K562 (cell line): ENCODE results near the gene PHACTR3. TPM values are rescaled to one million over a fixed set of nuclear protein-coding genes. Genes with fewer than 3 reads are reported as not detected.

Experiments
- ATAC-seq: fragments of 200-7000 bp; cut with Tn5 transposase; 3 replicates; pipeline ENCODE4 v1.9.1; 2020; ENCODE audit warnings: moderate library complexity
- BruUV-seq: library from RNA; stranded (reverse); fragments of 400-500 nt; replicated peaks from 2 replicates; lab custom pipeline; 2021; lab: Mats Ljungman, UMichigan
- CTCF ChIA-PET: fragments of 300-600 bp; formaldehyde crosslinking; extraction: SDS; loops from one replicate; lab custom pipeline; 2021; ENCODE audit warnings: low intra/inter-chr PET ratio; lab: Yijun Ruan, JAX
- POLR2A ChIA-PET: fragments of 300-600, 350-650 bp; sonication (Branson Sonifier 250); formaldehyde crosslinking; extraction: SDS; loops from one replicate; lab custom pipeline; 2021; ENCODE audit warnings: antibody characterized with exemption, inconsistent platforms; lab: Yijun Ruan, JAX
- DNase-seq, 4 experiments: peaks; one replicate each; pipeline versions ENCODE4 v3.0.0 to v3.0.0-alpha.2; 2011 to 2018; ENCODE audit warnings: low spot score in 3 of 4, mixed read lengths in 3 of 4; ENCODE audit errors: extremely low read depth in 1 of 4
- FAIRE-seq: peaks from 2 replicates; lab custom pipeline; 2011; peaks lifted over from hg19 to GRCh38; lab: Jason Lieb, UNC
- H2AFZ ChIP-seq: 2 replicates; pipeline ENCODE4 v1.6.0; 2011; ENCODE audit warnings: low read depth, low read length, control low read depth, inconsistent platforms
- H3K27ac ChIP-seq: fragments of 200-600 bp; 3 replicates; pipeline ENCODE4 v1.8.0; 2011; ENCODE audit warnings: low read depth, mild to moderate bottlenecking, control low read depth, inconsistent platforms, low read length, moderate library complexity, mixed read lengths; ENCODE audit errors: extremely low read depth
- H3K27me3 ChIP-seq, 2 experiments: fragments of 300-600 bp in 1 of 2; 2 replicates in 1 of 2; 3 replicates in 1 of 2; pipeline versions ENCODE4 v1.6.0 to v1.8.0; 2011; ENCODE audit warnings: inconsistent platforms in 2 of 2, low read length in 2 of 2, mild to moderate bottlenecking in 1 of 2, mixed read lengths in 1 of 2, moderate library complexity in 1 of 2; ENCODE audit not compliant: control insufficient read depth in 2 of 2, insufficient read depth in 2 of 2
- H3K36me3 ChIP-seq: fragments of 300-600 bp; 3 replicates; pipeline ENCODE4 v1.8.0; 2011; ENCODE audit warnings: mild to moderate bottlenecking, low read length, inconsistent platforms; ENCODE audit not compliant: control insufficient read depth, insufficient read depth
- H3K4me1 ChIP-seq, 2 experiments: fragments of 200-600 bp in 1 of 2; replicated peaks in 1 of 2; 2 replicates in 1 of 2; 3 replicates in 1 of 2; pipeline versions ENCODE4 v1.5.1 to v1.8.0; 2011; ENCODE audit warnings: inconsistent platforms in 2 of 2, low read length in 2 of 2, mild to moderate bottlenecking in 1 of 2, mixed read lengths in 1 of 2, moderate library complexity in 1 of 2; ENCODE audit not compliant: control insufficient read depth in 2 of 2, insufficient read depth in 2 of 2
- H3K4me2 ChIP-seq: 2 replicates; pipeline ENCODE4 v1.6.1; 2011; ENCODE audit warnings: low read length, control low read depth, inconsistent platforms, mixed read lengths; ENCODE audit not compliant: insufficient read depth
- H3K4me3 ChIP-seq: fragments of 200-600 bp; sonication (generic), shearing (Covaris generic); 2 replicates; pipeline ENCODE4 v1.5.1; 2016; ENCODE audit warnings: control low read depth, inconsistent platforms
- H3K79me2 ChIP-seq: fragments of 200-600 bp; 3 replicates; pipeline ENCODE4 v1.8.0; 2011; ENCODE audit warnings: low read length, inconsistent platforms; ENCODE audit not compliant: control insufficient read depth, insufficient read depth
- H3K9ac ChIP-seq, 2 experiments: 2 replicates each; pipeline versions ENCODE4 v1.6.0 to v1.6.1; 2011; ENCODE audit warnings: low read depth in 2 of 2, low read length in 2 of 2, control low read depth in 1 of 2, inconsistent platforms in 1 of 2, mild to moderate bottlenecking in 1 of 2, mixed read lengths in 1 of 2; ENCODE audit not compliant: insufficient read depth in 1 of 2
- H3K9me1 ChIP-seq: one replicate; pipeline ENCODE4 v1.6.0; 2011; ENCODE audit warnings: inconsistent platforms, mild to moderate bottlenecking, low read length, moderate library complexity; ENCODE audit not compliant: control insufficient read depth, insufficient read depth
- H3K9me3 ChIP-seq: replicated peaks from 2 replicates; pipeline ENCODE4 v1.5.1; 2011; ENCODE audit warnings: low read depth, low read length, inconsistent platforms; ENCODE audit not compliant: control insufficient read depth, insufficient read depth
- H4K20me1 ChIP-seq: replicated peaks from 2 replicates; pipeline ENCODE4 v1.6.1; 2011; ENCODE audit warnings: low read length, inconsistent platforms, mixed read lengths; ENCODE audit not compliant: control insufficient read depth, insufficient read depth
- BHLHE40 ChIP-seq: IDR thresholded peaks from 2 replicates; pipeline ENCODE4 v1.6.1; 2011; ENCODE audit warnings: low read length, improper control_type of control experiment
- EWSR1 ChIP-seq: fragments of 450-650 bp; IDR thresholded peaks from 2 replicates; pipeline ENCODE4 v1.6.1; 2018; ENCODE audit warnings: borderline replicate concordance, mild to moderate bottlenecking, low read depth, moderate library complexity; ENCODE audit not compliant: partially characterized antibody
- HLTF ChIP-seq: fragments of 450-650 bp; IDR thresholded peaks from 2 replicates; pipeline ENCODE4 v1.6.1; 2016
- HNRNPLL ChIP-seq: fragments of 200-400 bp; formaldehyde crosslinking; IDR thresholded peaks from 2 replicates; pipeline ENCODE4 v1.6.1; 2017; ENCODE audit warnings: low read length, low read depth, mild to moderate bottlenecking; ENCODE audit not compliant: poor library complexity, severe bottlenecking
- MBD2 ChIP-seq: sonication (generic); IDR thresholded peaks from 2 replicates; pipeline ENCODE4 v1.6.1; 2016; ENCODE audit warnings: low read depth, borderline replicate concordance
- POLR2AphosphoS2 ChIP-seq: IDR thresholded peaks from 2 replicates; pipeline ENCODE4 v1.6.1; 2012; ENCODE audit warnings: low read length, improper control_type of control experiment
- USF2 ChIP-seq: sonication (generic); formaldehyde crosslinking; IDR thresholded peaks from 2 replicates; pipeline ENCODE4 v1.5.0; 2020; ENCODE audit warnings: missing genetic modification reagents
- ZC3H11A ChIP-seq: IDR thresholded peaks from 2 replicates; pipeline ENCODE4 v1.6.1; 2012; ENCODE audit warnings: low read depth, low read length, improper control_type of control experiment
- ZNF3 ChIP-seq: fragments of 250-450 bp; sonication (Bioruptor Pico); IDR thresholded peaks from 2 replicates; pipeline ENCODE4 v1.5.0; 2021; ENCODE audit warnings: mild to moderate bottlenecking, moderate library complexity
- ZNF551 ChIP-seq: fragments of 250-450 bp; sonication (Bioruptor Pico); IDR thresholded peaks from 2 replicates; pipeline ENCODE4 v1.5.0; 2021; ENCODE audit warnings: mild to moderate bottlenecking, moderate library complexity
- WGBS: fragments of 100-300 bp; shearing (Covaris generic); methylation state at CpG from one replicate; pipeline ENCODE4 v1.1.6; 2016; ENCODE audit warnings: low coverage, mixed read lengths; ENCODE audit not compliant: insufficient coverage; ENCODE audit errors: missing lambda C conversion rate; 5-methylcytosine and 5-hydroxymethylcytosine counted together
- in situ Hi-C: fragments of 300-500 bp; cut with MboI; formaldehyde crosslinking; loops from 4 replicates; pipeline ENCODE4 v1.15.0; 2018; ENCODE audit warnings: inconsistent platforms, mixed read lengths
- intact Hi-C: fragments of 100-400 bp; cut with micrococcal nuclease; formaldehyde crosslinking; loops from 2 replicates; pipeline ENCODE4 v1.14.2; 2022
- polyA plus RNA-seq, 8 experiments: library from polyadenylated mRNA; depleted of rRNA in 4 of 8; stranded (reverse) in 5 of 8; unstranded in 3 of 8; fragments of >200 nt; fragmentation: Nextera tagmentation in 2 of 8; fragmentation: Illumina TruSeq in 1 of 8; extraction: Ambion mirVana in 2 of 8; extraction: Trizol in 1 of 8; gene quantifications; 2 replicates each; pipeline versions ENCODE4 v1.2.1 to v1.2.3, GENCODE V29; 2011 to 2014; ENCODE audit warnings: inconsistent platforms in 1 of 8, missing spikeins in 1 of 8
- total RNA-seq, 7 experiments: library from RNA; depleted of rRNA in 6 of 7; stranded (reverse); fragments of >200 nt in 6 of 7; fragmentation: Illumina TruSeq in 2 of 7; extraction: Trizol in 2 of 7; gene quantifications; 2 replicates each; pipeline versions ENCODE4 v1.2.1 to v1.2.3, GENCODE V29; 2011 to 2021; ENCODE audit warnings: low replicate concordance in 1 of 7

The PHACTR3 gene
- total and polyA plus RNA-seq, 9 of the 15 experiments (the other 6 are each of a cell fraction or from before 2014, with no cell fraction given): not detected

GRCh38 chr20:59733351-59733750 is 129.0 kb downstream of the PHACTR3 start (continued):
- TF ChIP-seq ZC3H11A (no peak), HNRNPLL (no peak), BHLHE40 (no peak), USF2 (CRISPR knock-in tag) (no peak)
- TF ChIP-seq, all 486 proteins: peak for 0

GRCh38 chr20:59735486-59735885 is 131.1 kb downstream of the PHACTR3 start:
- Histone ChIP-seq H3K27me3 (no peaks in the 10 kb centered on the region; a peak in 1 of 5 replicates), H3K4me3 (no peak overlapping the region), H3K9me1 (no peaks in the 10 kb centered on the region), H3K79me2 (no peaks in the 10 kb centered on the region), H3K9ac (no peak overlapping the region), H3K27ac (no peak overlapping the region), H4K20me1 (no peaks in the 10 kb centered on the region), H3K36me3 (no peaks in the 10 kb centered on the region), H3K4me2 (no peak overlapping the region), H3K9me3 (no peaks in the 10 kb centered on the region), H3K4me1 (no peaks in the 10 kb centered on the region), H2AFZ (no peak overlapping the region)
- ATAC-seq: no peak
- POLR2A ChIA-PET: interaction anchor here (0.7 kb wide), 1 partner anchor 24 kb away, joined by 3 read pairs; no protein-coding TSS in a partner anchor
- in situ Hi-C loops: no loop called here
- TF ChIP-seq EWSR1: no peak
- no peak for TF ChIP-seq HLTF
- no peak for TF ChIP-seq MBD2
- TF ChIP-seq POLR2AphosphoS2: no peak
- TF ChIP-seq ZNF551 (CRISPR knock-in tag): no peak
- TF ChIP-seq ZNF3 (CRISPR knock-in tag): no peak
- no peak for DNase-seq
- intact Hi-C loops: no loop called here
- BruUV-seq: no TSS peak
- no peak for FAIRE-seq
- CTCF ChIA-PET: no interaction called here
- under 1% methylated on average over 8 of the region's 8 CpGs for WGBS
